ENCODE results near the gene GRWD1.

The GRWD1 gene

GRCh38 chr19:48428670-48429069, 17.1 kb upstream of the GRWD1 start:
- no peak for DNase-seq

- no peak for DNase-seq
These were observed 12.4 kb upstream of the GRWD1 start for GRCh38 chr19:48433337-48433736.

- no peak for DNase-seq
These were observed 9.2 kb upstream of the GRWD1 start for GRCh38 chr19:48436586-48436985.

GRCh38 chr19:48441360-48442050, 4.3 kb upstream of the GRWD1 start:
- DNase-seq: no peak

- DNase-seq: no peak
These were observed 3.4 kb upstream of the GRWD1 start for GRCh38 chr19:48442116-48443035.

- DNase-seq: no peak
These were observed 2.5 kb upstream of the GRWD1 start for GRCh38 chr19:48443256-48443655.

- DNase-seq: no peak
These were observed 2.1 kb upstream of the GRWD1 start for GRCh38 chr19:48443731-48444128.

GRCh38 chr19:48444129-48444935, 1.5 kb upstream of the GRWD1 start:
- no peak for DNase-seq

GRCh38 chr19:48444936-48445200, 915 bp upstream of the GRWD1 start:
- DNase-seq: no peak

GRCh38 chr19:48445256-48445605, 552 bp upstream of the GRWD1 start:
- peak; percentile 88 for DNase-seq

- no peak for DNase-seq
These were observed 796 bp downstream of the GRWD1 start for GRCh38 chr19:48446579-48446978.

GRCh38 chr19:48448563-48448962, 2.8 kb downstream of the GRWD1 start:
- no peak for DNase-seq

- DNase-seq: no peak
These were observed 4.7 kb downstream of the GRWD1 start for GRCh38 chr19:48450441-48450840.

GRCh38 chr19:48450863-48451262, 5.1 kb downstream of the GRWD1 start:
- no peak for DNase-seq

GRCh38 chr19:48451624-48452023, 5.8 kb downstream of the GRWD1 start:
- DNase-seq: no peak

- no peak for DNase-seq
These were observed 6.8 kb downstream of the GRWD1 start for GRCh38 chr19:48452289-48453190.

GRCh38 chr19:48454150-48454730, 8.5 kb downstream of the GRWD1 start:
- DNase-seq: no peak

GRCh38 chr19:48455171-48455907, 9.6 kb downstream of the GRWD1 start, which contains the start of gene KCNJ14:
TSS of gene KCNJ14 (plus strand) at chr19:48455574. CDS start at chr19:48461725, 6,151 bp downstream.
- DNase-seq: no peak

- DNase-seq: no peak
These were observed 10.3 kb downstream of the GRWD1 start for GRCh38 chr19:48455908-48456562.

GRCh38 chr19:48456864-48457263, 11.1 kb downstream of the GRWD1 start:
- DNase-seq: no peak

GRCh38 chr19:48458016-48458415, 12.2 kb downstream of the GRWD1 start:
- DNase-seq: no peak

All from NCI-H446 treated with DMSO at 0.1 percent for 48 hours (cell line).